Measurements from ENCODE around the gene S100A6. TPM values are rescaled to one million over a fixed set of nuclear protein-coding genes. Genes with fewer than 3 reads are reported as not detected.
A peak's percentile ranks its signal among the peaks of the same experiment; 100 is the strongest.

Gene S100A6
- total and polyA plus RNA-seq, 2 experiments from 2014 or later, result 683 to 2,862 TPM

- H3K9ac ChIP-seq, result no peak overlapping the region
- no peaks in the 10 kb centered on the region for H4K20me1 ChIP-seq (ENCODE audit: insufficient read depth)
- H3K27ac ChIP-seq, result no peak overlapping the region
- 46 to 51% methylated on average over 6 of the region's 6 CpGs for WGBS, 2 experiments (ENCODE audit: low coverage in 1 of 2, low lambda C conversion rate in 2 of 2, missing lambda C conversion rate in 2 of 2)
- peaks cover 12% of the 10 kb centered on the region for H3K4me1 ChIP-seq (ENCODE audit: insufficient read depth)
- H3F3A ChIP-seq (ENCODE audit: insufficient read depth), result peaks cover 12% of the 10 kb centered on the region
- H3K27me3 ChIP-seq (replicated peaks; ENCODE audit: insufficient read depth), result no peaks in the 10 kb centered on the region; the same call in 1 of the 2 replicates
- DNase-seq, result peak; percentile 70
- H3K36me3 ChIP-seq (ENCODE audit: low read depth), result no peaks in the 10 kb centered on the region
- TF ChIP-seq EZH2phosphoT487 (IDR thresholded peaks at IDR 0.05; ENCODE audit: insufficient read depth, low read depth) (no peak), EZH2 (IDR thresholded peaks at IDR 0.05; ENCODE audit: insufficient read depth, poor library complexity, severe bottlenecking) (no peak)
- in situ Hi-C loops (cut with MboI), result no loop called here
- H2AFZ ChIP-seq, result no peak overlapping the region
- no peak overlapping the region for H3K4me3 ChIP-seq
- no peaks in the 10 kb centered on the region for H3K79me2 ChIP-seq (ENCODE audit: insufficient read depth)
- no peaks in the 10 kb centered on the region for H3K9me2 ChIP-seq (ENCODE audit: insufficient read depth)
- no peak overlapping the region for H3K4me2 ChIP-seq (ENCODE audit: unreplicated experiment)
- no peaks in the 10 kb centered on the region for H3K9me3 ChIP-seq (ENCODE audit: low read depth)
Measured at GRCh38 chr1:153494976-153495535, 40.7 kb downstream of the S100A6 start.

GRCh38 chr1:153493343-153493960 lies 42.3 kb downstream of the S100A6 start:
- H3K4me3 ChIP-seq, result no peak overlapping the region
- H3K36me3 ChIP-seq (ENCODE audit: low read depth), result no peaks in the 10 kb centered on the region
- WGBS, 2 experiments (ENCODE audit: low coverage in 1 of 2, low lambda C conversion rate in 2 of 2, missing lambda C conversion rate in 2 of 2), result 79 to 80% methylated on average over 6 of the region's 6 CpGs
- H3K9me2 ChIP-seq (ENCODE audit: insufficient read depth), result no peaks in the 10 kb centered on the region
- no peak overlapping the region for H2AFZ ChIP-seq
- H3F3A ChIP-seq (ENCODE audit: insufficient read depth), result peaks cover 24% of the 10 kb centered on the region
- TF ChIP-seq EZH2phosphoT487 (IDR thresholded peaks at IDR 0.05; ENCODE audit: insufficient read depth, low read depth), result no peak
- no peak for TF ChIP-seq EZH2 (IDR thresholded peaks at IDR 0.05; ENCODE audit: insufficient read depth, poor library complexity, severe bottlenecking)
- H4K20me1 ChIP-seq (ENCODE audit: insufficient read depth), result no peaks in the 10 kb centered on the region
- no peaks in the 10 kb centered on the region; the same call in 1 of the 2 replicates for H3K27me3 ChIP-seq (replicated peaks; ENCODE audit: insufficient read depth)
- no peak overlapping the region for H3K27ac ChIP-seq
- no peaks in the 10 kb centered on the region for H3K9me3 ChIP-seq (ENCODE audit: low read depth)
- no peak overlapping the region for H3K4me2 ChIP-seq (ENCODE audit: unreplicated experiment)
- no peak for DNase-seq
- H3K79me2 ChIP-seq (ENCODE audit: insufficient read depth), result no peaks in the 10 kb centered on the region
- H3K9ac ChIP-seq, result no peak overlapping the region
- H3K4me1 ChIP-seq (ENCODE audit: insufficient read depth), result peaks cover 16% of the 10 kb centered on the region
- in situ Hi-C loops (cut with MboI), result no loop called here

DNA sequence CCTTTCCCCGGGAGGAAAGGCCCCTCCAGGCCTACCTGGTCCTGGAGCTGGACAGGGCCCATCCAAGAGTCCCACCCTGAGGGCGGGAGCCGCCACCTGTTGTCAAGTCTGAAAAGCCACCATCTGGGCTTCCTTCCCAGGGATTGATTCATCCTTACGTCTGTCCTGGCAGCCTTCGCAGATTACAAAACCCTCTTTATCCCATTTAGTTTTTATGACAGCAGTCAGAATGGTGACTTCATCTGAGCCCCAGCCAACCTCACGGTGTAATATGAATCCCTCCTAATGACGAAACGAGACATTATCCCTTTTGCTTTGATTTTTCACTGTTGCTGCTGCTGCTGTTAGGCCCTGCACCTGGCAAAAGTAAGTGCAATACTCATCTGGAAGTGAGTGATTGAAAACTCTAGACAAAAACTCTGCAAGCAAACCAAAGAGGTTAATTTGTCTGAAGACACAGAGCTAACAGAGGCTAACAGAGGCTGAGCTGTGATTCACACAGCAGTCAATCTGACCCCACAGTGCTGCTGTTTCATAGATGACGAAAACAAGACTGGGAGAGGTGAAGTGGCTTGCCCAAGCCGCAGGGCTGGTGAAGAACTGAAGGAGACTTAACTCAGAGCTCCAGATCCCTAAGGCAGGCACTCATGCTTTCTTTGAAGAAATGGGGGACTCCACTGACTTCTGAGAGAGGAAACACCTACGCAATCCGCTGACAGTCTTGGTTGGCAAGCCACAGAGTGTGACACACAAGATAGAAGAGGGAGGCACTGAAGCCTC lies 45.3 kb downstream of the S100A6 start:
- H3K4me2 ChIP-seq (ENCODE audit: unreplicated experiment), result peak overlapping the region; percentile 72
- H3K9ac ChIP-seq, result peak overlapping the region; percentile 61
- peak; percentile 98 for DNase-seq
- no peaks in the 10 kb centered on the region for H3K27me3 ChIP-seq (replicated peaks; ENCODE audit: insufficient read depth)
- TF ChIP-seq EZH2phosphoT487 (IDR thresholded peaks at IDR 0.05; ENCODE audit: insufficient read depth, low read depth), result no peak
- peak overlapping the region; percentile 61 for H2AFZ ChIP-seq
- peaks cover 27% of the 10 kb centered on the region for H3F3A ChIP-seq (ENCODE audit: insufficient read depth)
- no peaks in the 10 kb centered on the region for H3K79me2 ChIP-seq (ENCODE audit: insufficient read depth)
- no peaks in the 10 kb centered on the region for H3K9me2 ChIP-seq (ENCODE audit: insufficient read depth)
- in situ Hi-C loops (cut with MboI), result no loop called here
- H3K4me1 ChIP-seq (ENCODE audit: insufficient read depth), result peaks cover 18% of the 10 kb centered on the region
- 1 to 2% methylated on average over 12 of the region's 12 CpGs for WGBS, 2 experiments (ENCODE audit: low coverage in 1 of 2, low lambda C conversion rate in 2 of 2, missing lambda C conversion rate in 2 of 2)
- H3K4me3 ChIP-seq, result peak overlapping the region; percentile 52
- no peaks in the 10 kb centered on the region for H3K36me3 ChIP-seq (ENCODE audit: low read depth)
- H3K27ac ChIP-seq, result peak overlapping the region; percentile 90
- no peaks in the 10 kb centered on the region for H4K20me1 ChIP-seq (ENCODE audit: insufficient read depth)
- H3K9me3 ChIP-seq (ENCODE audit: low read depth), result no peaks in the 10 kb centered on the region

GRCh38 chr1:153488731-153489130 lies 47.1 kb downstream of the S100A6 start:
- TF ChIP-seq EZH2phosphoT487 (IDR thresholded peaks at IDR 0.05; ENCODE audit: insufficient read depth, low read depth), result no peak
- TF ChIP-seq EZH2 (IDR thresholded peaks at IDR 0.05; ENCODE audit: insufficient read depth, poor library complexity, severe bottlenecking), result no peak
- in situ Hi-C loops (cut with MboI), result loop anchor here (10.0 kb wide), 1 partner anchor 124 kb away; no protein-coding TSS in a partner anchor
- WGBS, 2 experiments (ENCODE audit: low coverage in 1 of 2, low lambda C conversion rate in 2 of 2, missing lambda C conversion rate in 2 of 2), result 5 to 7% methylated on average over 4 of the region's 4 CpGs
- Histone ChIP-seq H3K9me3 (ENCODE audit: low read depth) (no peaks in the 10 kb centered on the region), H3K9me2 (ENCODE audit: insufficient read depth) (no peaks in the 10 kb centered on the region), H3K4me2 (ENCODE audit: unreplicated experiment) (peak overlapping the region; percentile 16), H3K4me3 (no peak overlapping the region), H4K20me1 (ENCODE audit: insufficient read depth) (no peaks in the 10 kb centered on the region), H3K79me2 (ENCODE audit: insufficient read depth) (no peaks in the 10 kb centered on the region), H3K27ac (peak overlapping the region; percentile 48), H3K36me3 (ENCODE audit: low read depth) (no peaks in the 10 kb centered on the region), H3K9ac (no peak overlapping the region), H3K4me1 (ENCODE audit: insufficient read depth) (peaks cover 18% of the 10 kb centered on the region), H3F3A (ENCODE audit: insufficient read depth) (peaks cover 27% of the 10 kb centered on the region), H3K27me3 (replicated peaks; ENCODE audit: insufficient read depth) (peaks cover 8% of the 10 kb centered on the region; the same call in 1 of the 2 replicates), H2AFZ (no peak overlapping the region)
- DNase-seq, result peak; percentile 93
